Lower lobe of right lung (tissue), 2 donors: ENCODE data around the gene SRGAP3. TPM values are rescaled to one million over a fixed set of nuclear protein-coding genes. Genes with fewer than 3 reads are reported as not detected.

ENCODE experiments used
- ATAC-seq, 2 donors: fragments of 200-7000 bp; cut with Tn5 transposase; one replicate each; pipeline ENCODE4 v1.9.1; 2020 to 2022; ENCODE audit warnings: mild to moderate bottlenecking in 2 of 2, moderate library complexity in 2 of 2
- DNase-seq: peaks from one replicate; pipeline ENCODE4 v3.0.0-alpha.2; 2020
- H3K27ac ChIP-seq: fragments of 200-600 bp; one replicate; pipeline ENCODE4 v1.8.0; 2022
- H3K27me3 ChIP-seq: fragments of 200-600 bp; one replicate; pipeline ENCODE4 v1.8.0; 2022; ENCODE audit warnings: low read depth
- H3K36me3 ChIP-seq: fragments of 200-600 bp; one replicate; pipeline ENCODE4 v1.8.0; 2022; ENCODE audit warnings: mild to moderate bottlenecking
- H3K4me1 ChIP-seq: fragments of 200-600 bp; one replicate; pipeline ENCODE4 v1.8.0; 2022
- H3K4me3 ChIP-seq: fragments of 200-600 bp; one replicate; pipeline ENCODE4 v1.8.0; 2022; ENCODE audit warnings: mild to moderate bottlenecking
- H3K9me3 ChIP-seq: fragments of 200-600 bp; one replicate; pipeline ENCODE4 v1.8.0; 2022
- CTCF ChIP-seq: fragments of 200-600 bp; IDR thresholded peaks from one replicate; pipeline ENCODE4 v1.8.0; 2022; ENCODE audit warnings: antibody characterized with exemption, mild to moderate bottlenecking
- intact Hi-C: fragments of 100-400 bp; cut with DNase I; formaldehyde crosslinking; loops from one replicate; pipeline ENCODE4 v1.11.0; 2022
- total RNA-seq: library from RNA; stranded (reverse); fragmentation: NEBNext Ultra II Directional; extraction: Animal tissue kit (Norgen Biotek cat#: 25700); gene quantifications from one replicate; pipeline ENCODE4 v1.2.1, GENCODE V29; 2021
- donor health status: DM: no; HTN: yes; CAD: no; lungs with severe emphysema.

SRGAP3 gene
- total RNA-seq, 1 donor from 2014 or later = 7.8 TPM

DNA sequence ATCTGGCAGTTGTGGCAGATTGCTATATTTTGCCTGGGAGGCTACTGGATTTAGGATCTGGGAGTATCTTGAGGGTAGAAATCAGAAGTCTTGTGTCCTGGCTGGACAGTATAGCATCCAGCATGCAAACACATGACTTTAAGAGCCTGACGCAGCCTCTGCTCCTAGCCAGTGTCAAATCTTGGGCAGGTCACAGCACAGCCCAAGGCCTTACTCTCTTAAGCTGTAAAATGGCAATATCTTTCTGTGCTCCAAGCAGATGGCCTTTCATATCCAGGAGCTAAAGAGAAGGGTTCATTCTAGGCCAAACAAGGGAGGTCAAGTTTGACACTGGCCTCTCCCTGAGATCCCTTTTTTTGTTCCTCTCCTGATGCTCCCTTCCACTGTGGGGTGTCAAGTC, 266.4 kb downstream of the SRGAP3 start:
- Histone ChIP-seq H3K27me3 (no peaks in the 10 kb centered on the region), H3K9me3 (peaks cover 6% of the 10 kb centered on the region), H3K27ac (no peak overlapping the region), H3K4me3 (no peak overlapping the region), H3K36me3 (no peaks in the 10 kb centered on the region), H3K4me1 (no peaks in the 10 kb centered on the region)
- no peak for TF ChIP-seq CTCF
- no peak for ATAC-seq
- intact Hi-C loops = loop anchor here (5.0 kb wide), 1 partner anchor 319 kb away; no protein-coding TSS in a partner anchor
- DNase-seq = no peak

- no peak for TF ChIP-seq CTCF
- H3K36me3 ChIP-seq = no peaks in the 10 kb centered on the region
- H3K27ac ChIP-seq = no peak overlapping the region
- peaks cover 6% of the 10 kb centered on the region for H3K9me3 ChIP-seq
- intact Hi-C loops = loop anchor here (5.0 kb wide), 1 partner anchor 320 kb away; no protein-coding TSS in a partner anchor
- H3K27me3 ChIP-seq = peaks cover under 1% of the 10 kb centered on the region
- no peaks in the 10 kb centered on the region for H3K4me1 ChIP-seq
- no peak for DNase-seq
- ATAC-seq = no peak
- H3K4me3 ChIP-seq = no peak overlapping the region
Observed at GRCh38 chr3:8982509-8982908, 266.9 kb downstream of the SRGAP3 start.

DNA sequence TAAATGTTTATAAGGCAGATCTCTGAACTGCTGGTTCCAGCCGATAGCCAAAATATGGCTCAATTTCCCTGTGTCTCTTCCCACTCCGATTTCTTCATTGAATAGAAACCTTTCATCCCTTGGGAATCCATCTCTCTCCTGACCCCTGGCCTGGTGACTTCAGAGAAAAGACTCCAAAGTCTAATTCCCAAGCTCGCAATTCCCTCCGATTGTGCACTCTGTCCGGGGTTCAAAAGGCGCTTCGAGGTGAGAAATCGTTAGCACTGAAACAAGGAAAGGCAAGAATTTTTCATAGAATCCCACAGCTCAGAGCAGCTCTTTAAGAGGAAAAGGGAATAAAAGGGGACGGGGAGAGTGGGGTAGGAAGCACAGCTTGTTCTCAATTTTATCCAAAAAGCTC, 267.7 kb downstream of the SRGAP3 start:
- H3K4me3 ChIP-seq = no peak overlapping the region
- H3K4me1 ChIP-seq = no peaks in the 10 kb centered on the region
- intact Hi-C loops = loop anchor here (5.0 kb wide), 1 partner anchor 321 kb away; no protein-coding TSS in a partner anchor
- H3K27me3 ChIP-seq = peaks cover 8% of the 10 kb centered on the region
- no peak overlapping the region for H3K27ac ChIP-seq
- H3K36me3 ChIP-seq = no peaks in the 10 kb centered on the region
- TF ChIP-seq CTCF = no peak
- H3K9me3 ChIP-seq = peaks cover 6% of the 10 kb centered on the region
- ATAC-seq = no peak
- no peak for DNase-seq

DNA sequence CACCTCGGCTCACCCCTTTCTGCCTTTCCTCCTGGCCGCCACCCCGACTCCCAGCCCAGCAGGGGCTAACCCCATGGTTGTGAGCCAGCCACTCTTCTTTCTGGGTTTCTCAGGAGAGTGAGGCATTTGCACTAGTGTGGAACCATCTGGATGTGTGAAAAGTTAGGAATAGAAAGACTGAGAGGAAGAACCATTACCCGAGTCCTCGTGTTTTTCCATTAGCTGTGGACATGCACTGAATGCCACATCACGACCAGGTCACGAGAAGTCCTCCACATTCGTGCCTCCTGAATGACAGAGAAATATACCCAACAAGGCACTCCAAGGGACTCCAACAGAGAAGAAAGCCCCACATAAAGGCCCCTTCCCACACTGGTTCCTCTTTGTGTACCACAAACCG, 268.1 kb downstream of the SRGAP3 start:
- intact Hi-C loops = loop anchor here (5.0 kb wide), 1 partner anchor 321 kb away; no protein-coding TSS in a partner anchor
- DNase-seq = no peak
- H3K4me3 ChIP-seq = no peak overlapping the region

GRCh38 chr3:8980756-8981257, 268.6 kb downstream of the SRGAP3 start:
- intact Hi-C loops = loop anchor here (5.0 kb wide), 1 partner anchor 321 kb away; no protein-coding TSS in a partner anchor
- ATAC-seq (peak in 1 of 2 donors; percentile 55), DNase-seq (no peak)
- no peak overlapping the region for H3K27ac ChIP-seq
- TF ChIP-seq CTCF = no peak
- no peaks in the 10 kb centered on the region for H3K36me3 ChIP-seq
- H3K27me3 ChIP-seq = peaks cover 8% of the 10 kb centered on the region
- no peaks in the 10 kb centered on the region for H3K4me1 ChIP-seq
- no peak overlapping the region for H3K4me3 ChIP-seq
- H3K9me3 ChIP-seq = peaks cover 6% of the 10 kb centered on the region

More for the DNA sequence above, 268.1 kb downstream of the SRGAP3 start:
- Histone ChIP-seq H3K27me3 (peaks cover 8% of the 10 kb centered on the region), H3K36me3 (no peaks in the 10 kb centered on the region), H3K9me3 (peaks cover 6% of the 10 kb centered on the region), H3K27ac (no peak overlapping the region), H3K4me1 (no peaks in the 10 kb centered on the region)
- TF ChIP-seq CTCF = no peak
- no peak for ATAC-seq
